H9 (cell line): ENCODE results near the gene PCGF2. TPM values are rescaled to one million over a fixed set of nuclear protein-coding genes. Genes with fewer than 3 reads are reported as not detected.

Experiments used
- DNase-seq: peaks from one replicate; pipeline ENCODE4 v3.0.0-alpha.2; 2017
- H2AFZ ChIP-seq: one replicate; pipeline ENCODE4 v1.6.1; 2013; ENCODE audit warnings: mild to moderate bottlenecking, low read length, control low read depth, moderate library complexity
- H2AK5ac ChIP-seq: 2 replicates; pipeline ENCODE4 v1.6.1; 2013; ENCODE audit warnings: low read length, control low read depth, mixed read lengths; ENCODE audit not compliant: insufficient read length
- H2BK120ac ChIP-seq: one replicate; pipeline ENCODE4 v1.6.1; 2013; ENCODE audit warnings: low read depth, mild to moderate bottlenecking, low read length, control low read depth, inconsistent platforms; ENCODE audit not compliant: poor library complexity, severe bottlenecking
- H2BK12ac ChIP-seq: 2 replicates; pipeline ENCODE4 v1.6.1; 2013; ENCODE audit warnings: low read length, control low read depth, mixed read lengths, low read depth; ENCODE audit not compliant: insufficient read length
- H2BK15ac ChIP-seq: 2 replicates; pipeline ENCODE4 v1.6.1; 2013; ENCODE audit warnings: low read depth, low read length, control low read depth
- H2BK20ac ChIP-seq: one replicate; pipeline ENCODE4 v1.6.1; 2013; ENCODE audit warnings: low read depth, mild to moderate bottlenecking, low read length, control low read depth, inconsistent platforms; ENCODE audit not compliant: poor library complexity, severe bottlenecking
- H2BK5ac ChIP-seq: 2 replicates; pipeline ENCODE4 v1.6.1; 2013; ENCODE audit warnings: low read length, control low read depth, mixed read lengths; ENCODE audit not compliant: insufficient read length
- H3K14ac ChIP-seq: 2 replicates; pipeline ENCODE4 v1.6.1; 2013; ENCODE audit warnings: low read length, control low read depth; ENCODE audit not compliant: insufficient read depth
- H3K18ac ChIP-seq: 2 replicates; pipeline ENCODE4 v1.6.1; 2013; ENCODE audit warnings: low read depth, mild to moderate bottlenecking, mixed read lengths, low read length, control low read depth; ENCODE audit not compliant: insufficient read length
- H3K23ac ChIP-seq: 2 replicates; pipeline ENCODE4 v1.6.1; 2013; ENCODE audit warnings: low read length, control low read depth, mixed read lengths, low read depth; ENCODE audit not compliant: insufficient read length
- H3K23me2 ChIP-seq: 2 replicates; pipeline ENCODE4 v1.6.1; 2013; ENCODE audit warnings: low read depth, mild to moderate bottlenecking, mixed read lengths, low read length, control low read depth; ENCODE audit not compliant: insufficient read length, poor library complexity, severe bottlenecking
- H3K27ac ChIP-seq: 2 replicates; pipeline ENCODE4 v1.5.1; 2013; ENCODE audit warnings: low read length, control low read depth, mixed read lengths, low read depth; ENCODE audit not compliant: insufficient read length
- H3K27me3 ChIP-seq: 2 replicates; pipeline ENCODE4 v1.6.1; 2013; ENCODE audit warnings: low read length, control low read depth, inconsistent platforms; ENCODE audit not compliant: insufficient read depth
- H3K4ac ChIP-seq: 2 replicates; pipeline ENCODE4 v1.6.1; 2013; ENCODE audit warnings: low read depth, mild to moderate bottlenecking, control low read depth, inconsistent platforms, low read length, moderate library complexity
- H3K4me1 ChIP-seq: 2 replicates; pipeline ENCODE4 v1.6.1; 2013; ENCODE audit warnings: low read length, control low read depth, inconsistent platforms; ENCODE audit not compliant: insufficient read depth
- H3K4me2 ChIP-seq: 2 replicates; pipeline ENCODE4 v1.6.1; 2013; ENCODE audit warnings: low read length, control low read depth, mixed read lengths; ENCODE audit not compliant: insufficient read length, insufficient read depth
- H3K56ac ChIP-seq: 2 replicates; pipeline ENCODE4 v1.6.1; 2013; ENCODE audit warnings: low read depth, mild to moderate bottlenecking, mixed read lengths, low read length, control low read depth; ENCODE audit not compliant: insufficient read length
- H3K79me1 ChIP-seq: 2 replicates; pipeline ENCODE4 v1.6.1; 2013; ENCODE audit warnings: low read depth, mild to moderate bottlenecking, moderate library complexity, low read length, control low read depth, inconsistent platforms; ENCODE audit not compliant: insufficient read depth, poor library complexity, severe bottlenecking
- H3K79me2 ChIP-seq: 2 replicates; pipeline ENCODE4 v1.6.1; 2013; ENCODE audit warnings: low read length, control low read depth, inconsistent platforms; ENCODE audit not compliant: insufficient read depth
- H3K9ac ChIP-seq: 2 replicates; pipeline ENCODE4 v1.6.1; 2013; ENCODE audit warnings: low read length, control low read depth, mixed read lengths; ENCODE audit not compliant: insufficient read length; ENCODE audit errors: extremely low read depth
- H3K9me3 ChIP-seq: one replicate; pipeline ENCODE4 v1.6.1; 2013; ENCODE audit warnings: low read depth, low read length, inconsistent platforms; ENCODE audit not compliant: control insufficient read depth
- H3T11ph ChIP-seq: one replicate; pipeline ENCODE4 v1.6.1; 2013; ENCODE audit warnings: mild to moderate bottlenecking, low read length, control low read depth, inconsistent platforms
- H4K20me1 ChIP-seq: one replicate; pipeline ENCODE4 v1.6.1; 2013; ENCODE audit not compliant: control insufficient read depth, insufficient read length, insufficient read depth
- H4K5ac ChIP-seq: 2 replicates; pipeline ENCODE4 v1.6.1; 2013; ENCODE audit warnings: low read depth, mild to moderate bottlenecking, mixed read lengths, low read length, control low read depth; ENCODE audit not compliant: insufficient read length
- H4K8ac ChIP-seq: replicated peaks from 2 replicates; pipeline ENCODE4 v1.6.1; 2013; ENCODE audit warnings: low read length, control low read depth, mixed read lengths, low read depth; ENCODE audit not compliant: insufficient read length
- H4K91ac ChIP-seq: 2 replicates; pipeline ENCODE4 v1.6.1; 2013; ENCODE audit warnings: low read depth, mild to moderate bottlenecking, moderate library complexity, mixed read lengths, low read length, control low read depth; ENCODE audit not compliant: insufficient read length
- H3K27ac Mint-ChIP-seq, 3 experiments: 2 replicates in 2 of 3; 3 replicates in 1 of 3; pipeline ENCODE4 v1.8.0; 2020 to 2021; ENCODE audit warnings: mixed read lengths in 3 of 3, mild to moderate bottlenecking in 1 of 3, moderate library complexity in 1 of 3
- H3K27me3 Mint-ChIP-seq: 2 replicates; pipeline ENCODE4 v1.8.0; 2021; ENCODE audit warnings: low read depth, mild to moderate bottlenecking, moderate library complexity, mixed read lengths
- H3K36me3 Mint-ChIP-seq, 3 experiments: 2 replicates in 2 of 3; 3 replicates in 1 of 3; pipeline ENCODE4 v1.8.0; 2020 to 2021; ENCODE audit warnings: low read depth in 3 of 3, mixed read lengths in 3 of 3; ENCODE audit not compliant: insufficient read depth in 1 of 3
- H3K4me1 Mint-ChIP-seq, 2 experiments: 2 replicates each; pipeline ENCODE4 v1.8.0; 2020; ENCODE audit warnings: mixed read lengths in 2 of 2
- H3K4me3 Mint-ChIP-seq, 2 experiments: 2 replicates in 1 of 2; 3 replicates in 1 of 2; pipeline ENCODE4 v1.8.0; 2020 to 2021; ENCODE audit warnings: mild to moderate bottlenecking in 2 of 2, mixed read lengths in 2 of 2, moderate library complexity in 1 of 2
- H3K9me3 Mint-ChIP-seq, 2 experiments: 2 replicates in 1 of 2; 3 replicates in 1 of 2; pipeline ENCODE4 v1.8.0; 2020; ENCODE audit warnings: mild to moderate bottlenecking in 2 of 2, mixed read lengths in 2 of 2, moderate library complexity in 1 of 2
- CTCF ChIP-seq: fragments of 200-600 bp; sonication (generic); conservative IDR thresholded peaks from 3 replicates; pipeline ENCODE4 v1.8.0; 2021; ENCODE audit warnings: antibody characterized with exemption, mild to moderate bottlenecking
- WGBS: extraction: QIAGEN DNeasy Blood & Tissue Kit; methylation state at CpG from one replicate; pipeline ENCODE4 v1.1.7; 2013; ENCODE audit warnings: missing lambda C conversion rate, low lambda C conversion rate, mixed read lengths; ENCODE audit not compliant: insufficient read length; ENCODE audit errors: extremely low coverage; 5-methylcytosine and 5-hydroxymethylcytosine counted together
- total RNA-seq: library from RNA; stranded (reverse); gene quantifications from 2 replicates; pipeline ENCODE4 v1.2.1, GENCODE V29; 2021

The PCGF2 gene
- total RNA-seq, 1 experiment from 2014 or later, result 106 TPM

GRCh38 chr17:38721802-38722201 lies 26.3 kb downstream of the PCGF2 start:
- H3T11ph ChIP-seq, result no peak overlapping the region
- H3K4me2 ChIP-seq, result no peak overlapping the region
- H2AK5ac ChIP-seq, result no peak overlapping the region
- H3K56ac ChIP-seq, result no peak overlapping the region
- no peak overlapping the region for H4K5ac ChIP-seq
- H3K4me3 Mint-ChIP-seq, result no peak overlapping the region
- no peak overlapping the region for H4K91ac ChIP-seq
- H3K23ac ChIP-seq, result no peak overlapping the region
- H3K9me3 Mint-ChIP-seq, result no peaks in the 10 kb centered on the region
- H3K14ac ChIP-seq, result no peak overlapping the region
- no peak overlapping the region for H2BK5ac ChIP-seq
- H3K18ac ChIP-seq, result no peak overlapping the region
- no CpG with 5 or more reads among the region's 16 CpGs for WGBS
- no peak for DNase-seq
- TF ChIP-seq CTCF, result no peak
- H3K9me3 ChIP-seq, result no peaks in the 10 kb centered on the region
- no peaks in the 10 kb centered on the region for H3K4me1 ChIP-seq
- no peak overlapping the region for H3K9ac ChIP-seq
- H3K23me2 ChIP-seq, result peaks cover 3% of the 10 kb centered on the region
- H2BK120ac ChIP-seq, result no peak overlapping the region
- no peak overlapping the region for H2BK15ac ChIP-seq
- peaks cover 5% of the 10 kb centered on the region; the same call in 1 of the 2 replicates for H3K27me3 ChIP-seq
- peaks cover 5 to 13% (median 10%) of the 10 kb centered on the region in 3 experiments; a peak in 5 of 7 replicates for H3K36me3 Mint-ChIP-seq
- H3K27ac Mint-ChIP-seq, result no peak overlapping the region; a peak in 1 of 7 replicates
- H3K4me1 Mint-ChIP-seq, result peaks cover 15 to 39% of the 10 kb centered on the region in 2 experiments
- peaks cover 44% of the 10 kb centered on the region for H3K27me3 Mint-ChIP-seq
- no peak overlapping the region for H3K27ac ChIP-seq
- H2BK20ac ChIP-seq, result no peak overlapping the region
- H4K8ac ChIP-seq, result no peak overlapping the region
- H2BK12ac ChIP-seq, result no peak overlapping the region
- H3K4ac ChIP-seq, result no peak overlapping the region
- no peak overlapping the region for H2AFZ ChIP-seq
- H3K79me2 ChIP-seq, result no peaks in the 10 kb centered on the region
- peaks cover 3% of the 10 kb centered on the region for H4K20me1 ChIP-seq
- H3K79me1 ChIP-seq, result no peaks in the 10 kb centered on the region
